ENCODE results near the gene TNRC18. TPM values are rescaled to one million over a fixed set of nuclear protein-coding genes. Genes with fewer than 3 reads are reported as not detected.

TNRC18 gene
- polyA plus RNA-seq, 4 donors = 5.4 to 89.8 (median 29.2) TPM

GRCh38 chr7:5467645-5468044 is 44.0 kb upstream of the TNRC18 start:
- DNase-seq = no peak
- H3K27ac ChIP-seq (ENCODE audit: low read depth in 1 of 3, low read length in 2 of 3) = no peak overlapping the region
- peaks cover 0 to 1% (median 0%) of the 10 kb centered on the region in 3 donors for H3K36me3 ChIP-seq (ENCODE audit: control insufficient read depth in 3 of 3, insufficient read depth in 2 of 3, low read depth in 1 of 3, low read length in 3 of 3)
- 87 to 91% (median 88%) methylated on average over 7 to 9 of the region's 9 CpGs for WGBS, 3 donors
- FAIRE-seq = no peak
- no peaks in the 10 kb centered on the region for H3K27me3 ChIP-seq (ENCODE audit: control insufficient read depth in 3 of 3, insufficient read depth in 3 of 3, low read length in 3 of 3)
- peaks cover 0 to 6% of the 10 kb centered on the region in 2 donors for H3K9me3 ChIP-seq (ENCODE audit: control insufficient read depth in 2 of 2, insufficient read depth in 1 of 2, low read depth in 1 of 2, low read length in 1 of 2)
- H3K4me3 ChIP-seq (ENCODE audit: low read depth in 1 of 3, low read length in 3 of 3) = no peak overlapping the region
- no peaks in the 10 kb centered on the region for H3K4me1 ChIP-seq (ENCODE audit: control insufficient read depth in 3 of 3, insufficient read depth in 2 of 3, low read depth in 1 of 3, low read length in 2 of 3)

GRCh38 chr7:5466551-5466950 is 42.9 kb upstream of the TNRC18 start:
- Histone ChIP-seq H3K4me3 (ENCODE audit: low read depth in 1 of 3, low read length in 3 of 3) (no peak overlapping the region), H3K27ac (ENCODE audit: low read depth in 1 of 3, low read length in 2 of 3) (no peak overlapping the region), H3K4me1 (ENCODE audit: control insufficient read depth in 3 of 3, insufficient read depth in 2 of 3, low read depth in 1 of 3, low read length in 2 of 3) (no peaks in the 10 kb centered on the region), H3K9me3 (ENCODE audit: control insufficient read depth in 2 of 2, insufficient read depth in 1 of 2, low read depth in 1 of 2, low read length in 1 of 2) (no peaks in the 10 kb centered on the region), H3K36me3 (ENCODE audit: control insufficient read depth in 3 of 3, insufficient read depth in 2 of 3, low read depth in 1 of 3, low read length in 3 of 3) (no peaks in the 10 kb centered on the region), H3K27me3 (ENCODE audit: control insufficient read depth in 3 of 3, insufficient read depth in 3 of 3, low read length in 3 of 3) (no peaks in the 10 kb centered on the region)
- 81 to 94% (median 92%) methylated on average over 14 of the region's 14 CpGs for WGBS, 3 donors
- no peak for DNase-seq
- no peak for FAIRE-seq

- no peaks in the 10 kb centered on the region for H3K4me1 ChIP-seq (ENCODE audit: control insufficient read depth in 3 of 3, insufficient read depth in 2 of 3, low read depth in 1 of 3, low read length in 2 of 3)
- WGBS, 3 donors = 68 to 92% (median 77%) methylated on average over 3 of the region's 3 CpGs
- DNase-seq (no peak), FAIRE-seq (no peak)
- H3K36me3 ChIP-seq (ENCODE audit: control insufficient read depth in 3 of 3, insufficient read depth in 2 of 3, low read depth in 1 of 3, low read length in 3 of 3) = no peaks in the 10 kb centered on the region
- no peaks in the 10 kb centered on the region for H3K27me3 ChIP-seq (ENCODE audit: control insufficient read depth in 3 of 3, insufficient read depth in 3 of 3, low read length in 3 of 3)
- H3K27ac ChIP-seq (ENCODE audit: low read depth in 1 of 3, low read length in 2 of 3) = no peak overlapping the region
- no peaks in the 10 kb centered on the region for H3K9me3 ChIP-seq (ENCODE audit: control insufficient read depth in 2 of 2, insufficient read depth in 1 of 2, low read depth in 1 of 2, low read length in 1 of 2)
- H3K4me3 ChIP-seq (ENCODE audit: low read depth in 1 of 3, low read length in 3 of 3) = no peak overlapping the region
Observed at GRCh38 chr7:5463031-5463430, 39.4 kb upstream of the TNRC18 start.

- Histone ChIP-seq H3K36me3 (ENCODE audit: control insufficient read depth in 3 of 3, insufficient read depth in 2 of 3, low read depth in 1 of 3, low read length in 3 of 3) (no peaks in the 10 kb centered on the region), H3K27ac (ENCODE audit: low read depth in 1 of 3, low read length in 2 of 3) (no peak overlapping the region), H3K27me3 (ENCODE audit: control insufficient read depth in 3 of 3, insufficient read depth in 3 of 3, low read length in 3 of 3) (peaks cover 0 to 4% (median 0%) of the 10 kb centered on the region in 3 donors), H3K4me1 (ENCODE audit: control insufficient read depth in 3 of 3, insufficient read depth in 2 of 3, low read depth in 1 of 3, low read length in 2 of 3) (no peaks in the 10 kb centered on the region), H3K4me3 (ENCODE audit: low read depth in 1 of 3, low read length in 3 of 3) (no peak overlapping the region), H3K9me3 (ENCODE audit: control insufficient read depth in 2 of 2, insufficient read depth in 1 of 2, low read depth in 1 of 2, low read length in 1 of 2) (peaks cover 0 to 3% of the 10 kb centered on the region in 2 donors)
- no peak for DNase-seq
- FAIRE-seq = no peak
- WGBS, 3 donors = 77 to 84% (median 82%) methylated on average over 10 of the region's 10 CpGs
Observed at GRCh38 chr7:5462216-5462615, 38.6 kb upstream of the TNRC18 start.

GRCh38 chr7:5458921-5459480 is 35.4 kb upstream of the TNRC18 start:
- Histone ChIP-seq H3K9me3 (ENCODE audit: control insufficient read depth in 2 of 2, insufficient read depth in 1 of 2, low read depth in 1 of 2, low read length in 1 of 2) (peaks cover 0 to 6% of the 10 kb centered on the region in 2 donors), H3K27ac (ENCODE audit: low read depth in 1 of 3, low read length in 2 of 3) (no peak overlapping the region), H3K4me3 (ENCODE audit: low read depth in 1 of 3, low read length in 3 of 3) (no peak overlapping the region), H3K36me3 (ENCODE audit: control insufficient read depth in 3 of 3, insufficient read depth in 2 of 3, low read depth in 1 of 3, low read length in 3 of 3) (no peaks in the 10 kb centered on the region), H3K4me1 (ENCODE audit: control insufficient read depth in 3 of 3, insufficient read depth in 2 of 3, low read depth in 1 of 3, low read length in 2 of 3) (no peaks in the 10 kb centered on the region), H3K27me3 (ENCODE audit: control insufficient read depth in 3 of 3, insufficient read depth in 3 of 3, low read length in 3 of 3) (peaks cover 0 to 18% (median 0%) of the 10 kb centered on the region in 3 donors)
- DNase-seq (no peak), FAIRE-seq (no peak)
- WGBS, 3 donors = 83 to 85% (median 84%) methylated on average over 9 of the region's 9 CpGs

- DNase-seq = no peak
- 65 to 86% (median 85%) methylated on average over 4 of the region's 4 CpGs for WGBS, 3 donors
- H3K36me3 ChIP-seq (ENCODE audit: control insufficient read depth in 3 of 3, insufficient read depth in 2 of 3, low read depth in 1 of 3, low read length in 3 of 3) = no peaks in the 10 kb centered on the region
- no peak for FAIRE-seq
- H3K4me1 ChIP-seq (ENCODE audit: control insufficient read depth in 3 of 3, insufficient read depth in 2 of 3, low read depth in 1 of 3, low read length in 2 of 3) = no peaks in the 10 kb centered on the region
- peaks cover 0 to 6% of the 10 kb centered on the region in 2 donors for H3K9me3 ChIP-seq (ENCODE audit: control insufficient read depth in 2 of 2, insufficient read depth in 1 of 2, low read depth in 1 of 2, low read length in 1 of 2)
- H3K27ac ChIP-seq (ENCODE audit: low read depth in 1 of 3, low read length in 2 of 3) = no peak overlapping the region
- peaks cover 0 to 19% (median 0%) of the 10 kb centered on the region in 3 donors for H3K27me3 ChIP-seq (ENCODE audit: control insufficient read depth in 3 of 3, insufficient read depth in 3 of 3, low read length in 3 of 3)
- no peak overlapping the region for H3K4me3 ChIP-seq (ENCODE audit: low read depth in 1 of 3, low read length in 3 of 3)
Observed at GRCh38 chr7:5457245-5457735, 33.7 kb upstream of the TNRC18 start.

DNA sequence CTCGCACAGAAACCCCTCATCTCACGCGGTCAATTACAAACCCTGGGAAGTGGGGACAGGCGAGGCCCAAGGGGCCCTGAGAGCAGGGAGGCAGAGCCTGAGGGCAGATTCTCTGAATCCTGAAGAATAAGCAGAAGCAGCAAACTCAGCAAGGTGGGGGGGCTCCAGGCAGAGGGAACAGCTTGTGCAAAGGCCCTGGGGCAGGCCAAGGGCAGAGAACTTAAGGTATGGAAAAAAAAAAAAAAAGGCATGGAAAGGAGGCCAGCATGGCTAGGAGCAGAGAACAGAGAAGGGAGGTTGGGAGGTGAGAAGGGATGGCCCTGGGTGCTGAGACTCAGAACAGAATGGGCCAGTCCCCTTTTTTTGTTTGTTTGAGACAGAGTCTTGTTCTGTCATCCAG is 32.8 kb upstream of the TNRC18 start:
- peaks cover 0 to 6% of the 10 kb centered on the region in 2 donors for H3K9me3 ChIP-seq (ENCODE audit: control insufficient read depth in 2 of 2, insufficient read depth in 1 of 2, low read depth in 1 of 2, low read length in 1 of 2)
- H3K27ac ChIP-seq (ENCODE audit: low read depth in 1 of 3, low read length in 2 of 3) = no peak overlapping the region
- peaks cover 0 to under 1% (median 0%) of the 10 kb centered on the region in 3 donors for H3K4me1 ChIP-seq (ENCODE audit: control insufficient read depth in 3 of 3, insufficient read depth in 2 of 3, low read depth in 1 of 3, low read length in 2 of 3)
- no peaks in the 10 kb centered on the region for H3K36me3 ChIP-seq (ENCODE audit: control insufficient read depth in 3 of 3, insufficient read depth in 2 of 3, low read depth in 1 of 3, low read length in 3 of 3)
- WGBS, 3 donors = 96 to 97% (median 96%) methylated on average over 4 of the region's 4 CpGs
- FAIRE-seq = no peak
- H3K27me3 ChIP-seq (ENCODE audit: control insufficient read depth in 3 of 3, insufficient read depth in 3 of 3, low read length in 3 of 3) = peaks cover 0 to 24% (median 0%) of the 10 kb centered on the region in 3 donors
- H3K4me3 ChIP-seq (ENCODE audit: low read depth in 1 of 3, low read length in 3 of 3) = no peak overlapping the region
- DNase-seq = no peak

- Histone ChIP-seq H3K27ac (ENCODE audit: low read depth in 1 of 3, low read length in 2 of 3) (no peak overlapping the region), H3K27me3 (ENCODE audit: control insufficient read depth in 3 of 3, insufficient read depth in 3 of 3, low read length in 3 of 3) (peaks cover 0 to 24% (median 0%) of the 10 kb centered on the region in 3 donors), H3K4me3 (ENCODE audit: low read depth in 1 of 3, low read length in 3 of 3) (no peak overlapping the region), H3K9me3 (ENCODE audit: control insufficient read depth in 2 of 2, insufficient read depth in 1 of 2, low read depth in 1 of 2, low read length in 1 of 2) (peaks cover 0 to 6% of the 10 kb centered on the region in 2 donors), H3K4me1 (ENCODE audit: control insufficient read depth in 3 of 3, insufficient read depth in 2 of 3, low read depth in 1 of 3, low read length in 2 of 3) (peaks cover 0 to 4% (median 0%) of the 10 kb centered on the region in 3 donors), H3K36me3 (ENCODE audit: control insufficient read depth in 3 of 3, insufficient read depth in 2 of 3, low read depth in 1 of 3, low read length in 3 of 3) (no peaks in the 10 kb centered on the region)
- WGBS, 3 donors = 68 to 80% (median 75%) methylated on average over 22 of the region's 22 CpGs
- DNase-seq = no peak
- FAIRE-seq = no peak
Observed at GRCh38 chr7:5455581-5456219, 32.1 kb upstream of the TNRC18 start.

All from small intestine (tissue), 7 donors.